T-helper 2 cell treated with Interferon-gamma antibody and Interleukin-4, amounts not matched to agents 5 μg/mL and 100 μg/mL, for 36 hours (primary cell): ENCODE measurements around the gene TECTB.

Experiments
- DNase-seq: peaks from one replicate; pipeline ENCODE4 v3.0.0; 2021; ENCODE audit warnings: low spot score
- H3K27ac Mint-ChIP-seq: one replicate; pipeline ENCODE4 v1.8.0; 2021; ENCODE audit warnings: mild to moderate bottlenecking, mixed read lengths
- H3K27me3 Mint-ChIP-seq: one replicate; pipeline ENCODE4 v1.8.0; 2021; ENCODE audit warnings: low read depth, mixed read lengths
- H3K36me3 Mint-ChIP-seq: one replicate; pipeline ENCODE4 v1.8.0; 2021; ENCODE audit warnings: low read depth, mixed read lengths
- H3K4me1 Mint-ChIP-seq: one replicate; pipeline ENCODE4 v1.8.0; 2021; ENCODE audit warnings: low read depth, mixed read lengths
- H3K4me3 Mint-ChIP-seq: one replicate; pipeline ENCODE4 v1.8.0; 2022; ENCODE audit warnings: mild to moderate bottlenecking, moderate library complexity, mixed read lengths
- H3K9me3 Mint-ChIP-seq: one replicate; pipeline ENCODE4 v1.8.0; 2021; ENCODE audit warnings: mixed read lengths

TECTB gene

GRCh38 chr10:112335868-112336265 is 52.7 kb downstream of the TECTB start:
- H3K36me3 Mint-ChIP-seq: no peaks in the 10 kb centered on the region
- H3K27me3 Mint-ChIP-seq: peaks cover 12% of the 10 kb centered on the region
- no peaks in the 10 kb centered on the region for H3K9me3 Mint-ChIP-seq
- no peak overlapping the region for H3K27ac Mint-ChIP-seq
- DNase-seq: no peak
- no peaks in the 10 kb centered on the region for H3K4me1 Mint-ChIP-seq
- H3K4me3 Mint-ChIP-seq: no peak overlapping the region

DNA sequence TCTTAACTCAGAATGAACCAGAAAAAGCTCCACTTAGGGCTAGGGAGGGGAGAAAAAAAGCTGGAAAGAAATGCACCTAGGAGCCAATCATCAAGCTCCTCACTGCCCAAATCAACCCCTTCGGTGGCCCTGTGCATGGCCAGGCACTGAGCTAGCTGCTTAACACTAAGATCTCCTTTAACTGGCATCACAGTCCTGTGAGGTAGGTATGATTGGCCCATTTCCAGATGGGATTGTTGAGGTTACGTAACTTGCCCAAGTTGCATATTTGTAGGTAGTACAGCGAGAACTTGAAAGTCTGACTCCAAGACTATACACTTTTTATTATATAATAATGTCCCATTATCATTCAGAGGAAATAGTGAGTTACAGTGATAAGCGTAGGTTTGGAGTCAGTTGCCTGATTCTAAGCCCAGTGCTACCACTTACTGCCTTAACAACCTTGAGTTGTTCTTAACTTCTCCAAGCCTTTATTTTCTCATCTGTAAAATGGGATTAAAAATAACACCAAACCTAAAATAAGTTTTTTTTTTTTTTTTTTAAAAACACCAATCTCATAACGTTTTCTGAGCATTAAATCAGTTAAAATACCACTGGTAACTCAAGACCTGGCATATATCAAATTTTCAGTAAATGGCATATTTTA is 53.5 kb downstream of the TECTB start:
- no peaks in the 10 kb centered on the region for H3K36me3 Mint-ChIP-seq
- H3K27ac Mint-ChIP-seq: no peak overlapping the region
- no peak for DNase-seq
- no peak overlapping the region for H3K4me3 Mint-ChIP-seq
- H3K27me3 Mint-ChIP-seq: peaks cover 12% of the 10 kb centered on the region
- no peaks in the 10 kb centered on the region for H3K4me1 Mint-ChIP-seq
- H3K9me3 Mint-ChIP-seq: no peaks in the 10 kb centered on the region

DNA sequence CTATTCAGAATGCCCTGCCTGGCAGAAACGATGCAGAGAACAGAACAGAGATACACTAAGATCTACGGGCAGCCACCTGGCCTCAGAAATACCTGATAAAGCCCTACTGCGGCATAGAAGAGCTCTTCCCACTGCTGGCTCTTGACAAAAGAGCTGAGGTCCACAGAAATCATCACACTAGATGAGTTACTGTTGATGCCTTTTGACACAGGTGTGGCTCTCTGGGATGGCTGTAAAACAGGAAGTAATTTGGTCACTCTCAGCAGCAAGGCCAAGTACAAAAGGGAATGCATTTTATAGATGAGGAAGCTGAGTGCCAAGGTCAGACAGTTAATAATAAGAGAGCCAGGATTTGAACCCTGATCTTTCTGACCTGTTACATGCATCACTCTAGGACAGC is 55.8 kb downstream of the TECTB start:
- H3K9me3 Mint-ChIP-seq: no peaks in the 10 kb centered on the region
- H3K27ac Mint-ChIP-seq: no peak overlapping the region
- H3K27me3 Mint-ChIP-seq: peaks cover 12% of the 10 kb centered on the region
- no peaks in the 10 kb centered on the region for H3K36me3 Mint-ChIP-seq
- no peak overlapping the region for H3K4me3 Mint-ChIP-seq
- DNase-seq: no peak
- no peaks in the 10 kb centered on the region for H3K4me1 Mint-ChIP-seq

DNA sequence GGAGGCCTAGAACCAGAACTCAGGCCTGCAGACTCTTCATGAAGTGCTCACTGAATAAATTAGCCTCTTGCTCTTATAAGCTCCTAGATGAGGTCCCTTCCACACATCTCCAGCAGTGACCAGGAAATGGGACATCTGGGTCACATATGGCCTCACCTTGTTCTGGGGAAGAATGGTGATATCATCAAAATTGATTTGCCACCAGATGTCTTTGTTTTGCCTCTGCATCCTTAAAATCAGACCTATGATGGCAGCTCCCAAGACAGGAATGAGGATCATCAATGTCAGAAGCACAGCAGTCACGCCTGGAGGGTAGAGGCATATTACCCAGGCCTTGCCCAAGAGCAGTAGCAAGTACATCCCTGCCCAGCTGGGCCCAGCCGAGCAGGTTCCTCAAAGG is 57.4 kb downstream of the TECTB start:
- Mint-ChIP-seq H3K4me1 (no peaks in the 10 kb centered on the region), H3K27me3 (peaks cover 4% of the 10 kb centered on the region), H3K27ac (no peak overlapping the region)

GRCh38 chr10:112343056-112343806 is 60.0 kb downstream of the TECTB start:
- H3K27me3 Mint-ChIP-seq: no peaks in the 10 kb centered on the region
- H3K9me3 Mint-ChIP-seq: no peaks in the 10 kb centered on the region
- H3K4me3 Mint-ChIP-seq: no peak overlapping the region
- no peaks in the 10 kb centered on the region for H3K4me1 Mint-ChIP-seq
- H3K27ac Mint-ChIP-seq: no peak overlapping the region
- DNase-seq: no peak
- no peaks in the 10 kb centered on the region for H3K36me3 Mint-ChIP-seq

More for the DNA sequence above, 57.4 kb downstream of the TECTB start:
- no peaks in the 10 kb centered on the region for H3K9me3 Mint-ChIP-seq
- DNase-seq: no peak
- no peak overlapping the region for H3K4me3 Mint-ChIP-seq
- H3K36me3 Mint-ChIP-seq: no peaks in the 10 kb centered on the region

DNA sequence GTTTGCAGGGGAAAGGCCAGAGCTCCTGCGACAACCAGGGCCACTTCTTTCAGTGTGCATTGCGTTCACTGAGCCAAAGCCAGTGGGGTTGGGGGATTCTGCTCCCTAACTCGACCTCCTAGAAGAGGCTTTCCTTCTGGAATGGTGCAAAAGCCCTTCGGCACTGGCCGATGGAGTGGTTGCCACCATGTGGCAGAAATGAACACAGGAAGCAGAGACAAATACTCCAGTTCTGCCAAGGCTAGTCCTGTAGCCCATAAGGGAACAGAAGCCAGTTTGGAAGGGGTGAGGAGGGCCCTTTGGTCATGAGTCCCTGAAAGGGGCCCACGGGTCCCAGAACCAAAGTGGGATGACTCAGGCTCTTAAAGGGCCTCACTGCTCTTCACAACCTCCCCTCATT is 61.1 kb downstream of the TECTB start:
- no peaks in the 10 kb centered on the region for H3K9me3 Mint-ChIP-seq
- DNase-seq: no peak
- no peaks in the 10 kb centered on the region for H3K36me3 Mint-ChIP-seq
- H3K4me3 Mint-ChIP-seq: no peak overlapping the region
- no peaks in the 10 kb centered on the region for H3K4me1 Mint-ChIP-seq
- no peaks in the 10 kb centered on the region for H3K27me3 Mint-ChIP-seq
- H3K27ac Mint-ChIP-seq: no peak overlapping the region

GRCh38 chr10:112345202-112345601 is 62.0 kb downstream of the TECTB start:
- Mint-ChIP-seq H3K36me3 (no peaks in the 10 kb centered on the region), H3K27ac (no peak overlapping the region), H3K4me1 (no peaks in the 10 kb centered on the region), H3K4me3 (no peak overlapping the region), H3K27me3 (no peaks in the 10 kb centered on the region), H3K9me3 (no peaks in the 10 kb centered on the region)
- DNase-seq: no peak

- no peaks in the 10 kb centered on the region for H3K4me1 Mint-ChIP-seq
- no peaks in the 10 kb centered on the region for H3K36me3 Mint-ChIP-seq
- H3K27ac Mint-ChIP-seq: no peak overlapping the region
- H3K9me3 Mint-ChIP-seq: no peaks in the 10 kb centered on the region
- H3K4me3 Mint-ChIP-seq: no peak overlapping the region
- DNase-seq: no peak
- no peaks in the 10 kb centered on the region for H3K27me3 Mint-ChIP-seq
These were observed 62.5 kb downstream of the TECTB start for GRCh38 chr10:112345743-112346142.

GRCh38 chr10:112346774-112347173 is 63.6 kb downstream of the TECTB start:
- no peak for DNase-seq
- no peak overlapping the region for H3K4me3 Mint-ChIP-seq
- H3K4me1 Mint-ChIP-seq: no peaks in the 10 kb centered on the region
- H3K27ac Mint-ChIP-seq: no peak overlapping the region
- H3K36me3 Mint-ChIP-seq: no peaks in the 10 kb centered on the region
- no peaks in the 10 kb centered on the region for H3K9me3 Mint-ChIP-seq
- H3K27me3 Mint-ChIP-seq: no peaks in the 10 kb centered on the region

GRCh38 chr10:112347709-112348671 is 64.8 kb downstream of the TECTB start:
- no peak for DNase-seq

DNA sequence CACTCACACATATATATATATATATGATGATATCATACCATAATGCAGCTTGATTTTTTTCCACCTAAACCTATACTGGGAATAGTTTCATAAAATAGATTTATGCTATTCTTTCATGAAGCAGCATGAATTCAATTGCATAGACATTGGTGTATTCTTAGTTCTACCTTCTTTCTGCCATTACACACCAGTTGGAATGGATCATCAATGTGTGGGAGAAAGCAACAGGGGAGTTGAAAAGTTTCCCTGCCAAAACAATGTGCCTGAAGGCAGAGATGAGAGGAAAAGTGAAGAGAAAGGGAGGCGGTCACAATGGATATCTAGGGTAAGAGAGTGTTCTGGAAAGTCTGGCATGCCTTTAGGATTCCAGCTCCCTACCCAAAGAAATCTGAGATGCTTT is 65.6 kb downstream of the TECTB start:
- no peak overlapping the region for H3K4me3 Mint-ChIP-seq
- H3K4me1 Mint-ChIP-seq: no peaks in the 10 kb centered on the region
- no peaks in the 10 kb centered on the region for H3K36me3 Mint-ChIP-seq
- no peak for DNase-seq
- no peaks in the 10 kb centered on the region for H3K27me3 Mint-ChIP-seq
- H3K27ac Mint-ChIP-seq: no peak overlapping the region
- no peaks in the 10 kb centered on the region for H3K9me3 Mint-ChIP-seq

More at GRCh38 chr10:112347709-112348671, 64.8 kb downstream of the TECTB start:
- no peak overlapping the region for H3K4me3 Mint-ChIP-seq
- H3K9me3 Mint-ChIP-seq: no peaks in the 10 kb centered on the region
- H3K4me1 Mint-ChIP-seq: no peaks in the 10 kb centered on the region
- H3K36me3 Mint-ChIP-seq: no peaks in the 10 kb centered on the region
- H3K27me3 Mint-ChIP-seq: no peaks in the 10 kb centered on the region
- H3K27ac Mint-ChIP-seq: no peak overlapping the region

DNA sequence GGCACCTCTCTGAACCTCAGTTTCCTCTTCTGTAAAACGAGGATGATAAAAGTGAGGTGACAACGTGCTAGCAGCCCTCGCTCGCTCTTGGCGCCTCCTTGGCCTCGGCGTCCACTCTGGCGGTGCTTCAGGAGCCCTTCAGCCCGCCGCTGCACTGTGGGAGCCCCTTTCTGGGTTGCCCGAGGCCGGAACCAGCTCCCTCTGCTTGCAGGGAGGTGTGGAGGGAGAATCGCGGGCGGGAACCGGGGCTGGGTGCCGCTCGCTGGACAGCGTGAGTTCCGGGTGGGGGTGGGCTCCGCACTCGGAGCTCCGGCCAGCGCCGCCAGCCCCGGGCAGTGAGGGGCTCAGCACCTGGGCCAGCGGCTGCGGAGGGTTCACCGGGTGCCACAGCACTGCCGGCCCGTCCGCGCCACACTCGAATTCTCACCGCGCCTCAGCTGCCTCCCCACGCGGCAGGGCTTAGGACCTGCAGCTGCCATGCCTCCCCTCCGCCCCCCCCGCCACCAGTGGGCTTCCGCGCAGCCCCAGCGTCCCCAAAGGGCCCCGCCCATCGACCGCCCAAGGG is 66.4 kb downstream of the TECTB start:
- Mint-ChIP-seq H3K36me3 (no peaks in the 10 kb centered on the region), H3K27ac (no peak overlapping the region), H3K4me3 (no peak overlapping the region)

DNA sequence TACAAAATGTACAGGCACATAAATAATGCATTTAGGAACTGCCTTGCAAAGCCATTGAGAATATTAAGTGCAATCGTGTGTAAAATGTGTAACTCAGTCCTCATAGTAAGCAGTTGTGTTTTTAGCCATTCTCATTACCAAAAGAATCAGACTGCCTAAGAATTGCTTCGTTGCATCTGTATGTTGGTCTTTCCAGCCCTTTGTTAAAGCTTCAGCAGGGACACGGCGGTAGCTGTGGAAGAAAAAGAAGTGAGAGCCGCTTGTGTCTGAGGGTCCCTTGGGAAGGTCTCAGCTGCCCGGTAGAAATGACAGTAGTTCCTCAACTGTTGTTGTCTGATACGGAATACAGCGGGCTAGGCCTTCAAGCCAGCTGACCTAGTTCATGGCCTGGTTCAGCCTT is 67.9 kb downstream of the TECTB start:
- no peaks in the 10 kb centered on the region for H3K9me3 Mint-ChIP-seq
- no peak for DNase-seq
- no peaks in the 10 kb centered on the region for H3K4me1 Mint-ChIP-seq
- H3K4me3 Mint-ChIP-seq: no peak overlapping the region
- H3K36me3 Mint-ChIP-seq: no peaks in the 10 kb centered on the region
- H3K27me3 Mint-ChIP-seq: no peaks in the 10 kb centered on the region
- no peak overlapping the region for H3K27ac Mint-ChIP-seq

More for the DNA sequence above, 66.4 kb downstream of the TECTB start:
- Mint-ChIP-seq H3K9me3 (no peaks in the 10 kb centered on the region), H3K4me1 (no peaks in the 10 kb centered on the region), H3K27me3 (no peaks in the 10 kb centered on the region)
- DNase-seq: no peak

DNA sequence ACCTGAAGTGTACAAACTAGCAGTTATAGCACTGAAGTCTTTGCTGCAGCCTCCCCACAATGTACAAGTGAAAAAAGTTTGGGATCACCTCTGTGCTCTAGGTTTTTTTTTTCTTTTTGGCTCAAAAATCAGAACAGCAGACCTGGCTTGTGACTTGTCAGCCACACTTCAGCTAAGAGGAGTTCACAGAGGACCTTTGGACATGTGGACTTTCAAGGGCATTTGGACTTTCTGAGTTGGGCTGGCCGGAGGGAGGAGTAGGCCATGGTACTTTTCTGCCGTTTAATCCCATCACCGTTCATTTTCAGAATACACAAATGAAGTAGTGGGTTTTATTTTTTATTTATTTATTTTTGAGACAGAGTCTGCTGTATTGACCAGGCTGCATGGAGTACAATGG is 68.8 kb downstream of the TECTB start:
- H3K36me3 Mint-ChIP-seq: no peaks in the 10 kb centered on the region
- DNase-seq: no peak
- H3K4me1 Mint-ChIP-seq: no peaks in the 10 kb centered on the region
- H3K9me3 Mint-ChIP-seq: no peaks in the 10 kb centered on the region
- H3K4me3 Mint-ChIP-seq: no peak overlapping the region
- no peaks in the 10 kb centered on the region for H3K27me3 Mint-ChIP-seq
- no peak overlapping the region for H3K27ac Mint-ChIP-seq
